K562 (cell line): ENCODE data around the gene EP300.

ENCODE experiments used
- KAT7 ChIP-seq: sonication (generic); formaldehyde crosslinking; IDR thresholded peaks from 2 replicates; pipeline ENCODE4 v1.8.0; 2022; ENCODE audit warnings: missing genetic modification reagents, mild to moderate bottlenecking, borderline replicate concordance
- NBN ChIP-seq: fragments of 450-650 bp; IDR thresholded peaks from 2 replicates; pipeline ENCODE4 v1.6.1; 2016; ENCODE audit warnings: low read depth, mild to moderate bottlenecking
- POLR2A ChIP-seq: fragments of 450-650 bp; conservative IDR thresholded peaks from 2 replicates; pipeline ENCODE4 v1.6.1; 2016
- POLR2AphosphoS5 ChIP-seq: IDR thresholded peaks from 2 replicates; pipeline ENCODE4 v1.6.1; 2011; ENCODE audit warnings: mild to moderate bottlenecking, low read depth, low read length, moderate library complexity; ENCODE audit not compliant: control insufficient read depth, insufficient read depth
- TF ChIP-seq, protein P1 (sequence below), 3 experiments: IDR thresholded peaks in 2 of 3; conservative IDR thresholded peaks in 1 of 3; 2 replicates each; pipeline ENCODE4 v1.5.1; 2011 to 2012; ENCODE audit warnings: low read length in 3 of 3, mild to moderate bottlenecking in 3 of 3, control low read depth in 2 of 3, improper control_type of control experiment in 1 of 3, inconsistent platforms in 1 of 3, low read depth in 1 of 3, mixed read lengths in 1 of 3, moderate library complexity in 1 of 3; ENCODE audit not compliant: insufficient read depth in 2 of 3

DNA sequence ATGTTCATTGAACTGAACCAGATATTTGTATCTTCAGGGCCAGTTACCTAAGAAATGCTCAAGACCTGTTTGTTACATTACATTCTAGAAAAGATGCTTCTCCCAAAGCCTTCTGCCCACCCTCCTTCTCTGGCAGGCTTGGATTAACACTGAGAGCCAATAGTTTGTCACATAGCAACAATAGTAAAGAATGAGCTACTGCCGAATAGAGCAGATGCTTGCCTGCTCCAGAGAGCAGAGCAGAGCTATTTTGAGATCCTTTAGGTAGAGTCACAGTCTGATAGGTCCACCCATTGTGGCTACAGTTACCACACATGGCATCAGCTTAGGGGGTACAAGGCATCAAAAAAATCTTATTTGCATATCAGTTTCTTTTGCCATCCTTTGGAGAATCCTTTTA is 13.5 kb upstream of the EP300 start:
- TF ChIP-seq POLR2A (no peak), NBN (no peak), KAT7 (CRISPR knock-in tag) (no peak), POLR2AphosphoS5 (no peak)
- TF ChIP-seq, protein P1, sequence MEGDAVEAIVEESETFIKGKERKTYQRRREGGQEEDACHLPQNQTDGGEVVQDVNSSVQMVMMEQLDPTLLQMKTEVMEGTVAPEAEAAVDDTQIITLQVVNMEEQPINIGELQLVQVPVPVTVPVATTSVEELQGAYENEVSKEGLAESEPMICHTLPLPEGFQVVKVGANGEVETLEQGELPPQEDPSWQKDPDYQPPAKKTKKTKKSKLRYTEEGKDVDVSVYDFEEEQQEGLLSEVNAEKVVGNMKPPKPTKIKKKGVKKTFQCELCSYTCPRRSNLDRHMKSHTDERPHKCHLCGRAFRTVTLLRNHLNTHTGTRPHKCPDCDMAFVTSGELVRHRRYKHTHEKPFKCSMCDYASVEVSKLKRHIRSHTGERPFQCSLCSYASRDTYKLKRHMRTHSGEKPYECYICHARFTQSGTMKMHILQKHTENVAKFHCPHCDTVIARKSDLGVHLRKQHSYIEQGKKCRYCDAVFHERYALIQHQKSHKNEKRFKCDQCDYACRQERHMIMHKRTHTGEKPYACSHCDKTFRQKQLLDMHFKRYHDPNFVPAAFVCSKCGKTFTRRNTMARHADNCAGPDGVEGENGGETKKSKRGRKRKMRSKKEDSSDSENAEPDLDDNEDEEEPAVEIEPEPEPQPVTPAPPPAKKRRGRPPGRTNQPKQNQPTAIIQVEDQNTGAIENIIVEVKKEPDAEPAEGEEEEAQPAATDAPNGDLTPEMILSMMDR (IDR thresholded peaks at IDR 0.05 in 2 of 3, conservative IDR thresholded peaks at IDR 0.05 in 1 of 3; ENCODE audit: insufficient read depth in 2 of 3, low read depth in 1 of 3, low read length in 3 of 3), result no peak
